CD4-positive, alpha-beta memory T cell (primary cell): ENCODE measurements around the gene EVC. TPM values are rescaled to one million over a fixed set of nuclear protein-coding genes. Genes with fewer than 3 reads are reported as not detected.

ENCODE experiments used
- CTCF ChIA-PET: fragments of 350-600 bp; sonication (Branson Sonifier 250); formaldehyde crosslinking; loops from one replicate; lab custom pipeline; 2021; ENCODE audit warnings: inconsistent platforms; ENCODE audit not compliant: partially characterized antibody; lab: Charles Lee
- POLR2A ChIA-PET: fragments of 350-600 bp; sonication (Branson Sonifier 250); formaldehyde crosslinking; loops from one replicate; lab custom pipeline; 2021; ENCODE audit not compliant: partially characterized antibody; lab: Charles Lee
- DNase-seq, 5 donors: peaks; one replicate each; pipeline versions ENCODE4 v3.0.0 to v3.0.0-alpha.2; 2020 to 2022; ENCODE audit warnings: mixed read lengths in 1 of 5
- H3K27ac ChIP-seq: one replicate; pipeline ENCODE4 v1.7.0; 2013; ENCODE audit warnings: low read depth, low read length
- H3K27me3 ChIP-seq: 2 replicates; pipeline ENCODE4 v1.7.0; 2013; ENCODE audit warnings: mild to moderate bottlenecking, low read length, moderate library complexity; ENCODE audit not compliant: insufficient read depth
- H3K36me3 ChIP-seq: 2 replicates; pipeline ENCODE4 v1.7.0; 2013; ENCODE audit warnings: mild to moderate bottlenecking, low read length, moderate library complexity; ENCODE audit not compliant: insufficient read depth
- H3K4me1 ChIP-seq: 2 replicates; pipeline ENCODE4 v1.7.0; 2013; ENCODE audit warnings: mild to moderate bottlenecking, low read length, moderate library complexity; ENCODE audit not compliant: insufficient read depth
- H3K4me3 ChIP-seq, 2 donors: one replicate each; pipeline ENCODE4 v1.7.0; 2013; ENCODE audit warnings: low read length in 2 of 2, mild to moderate bottlenecking in 1 of 2
- H3K9me3 ChIP-seq, 2 donors: one replicate each; pipeline ENCODE4 v1.7.0; 2013; ENCODE audit warnings: low read length in 2 of 2, control low read depth in 1 of 2; ENCODE audit not compliant: control insufficient read depth in 1 of 2
- H3K27ac Mint-ChIP-seq, 7 donors: one replicate each; pipeline ENCODE4 v1.8.0; 2020 to 2021; ENCODE audit warnings: mixed read lengths in 7 of 7, mild to moderate bottlenecking in 6 of 7, inconsistent platforms in 3 of 7, moderate library complexity in 3 of 7
- H3K27me3 Mint-ChIP-seq, 2 donors: one replicate each; pipeline ENCODE4 v1.8.0; 2020 to 2021; ENCODE audit warnings: mixed read lengths in 2 of 2
- H3K36me3 Mint-ChIP-seq, 2 donors: one replicate each; pipeline ENCODE4 v1.8.0; 2020 to 2021; ENCODE audit warnings: mixed read lengths in 2 of 2, inconsistent platforms in 1 of 2, mild to moderate bottlenecking in 1 of 2
- H3K4me1 Mint-ChIP-seq, 4 donors: one replicate each; pipeline ENCODE4 v1.8.0; 2020 to 2021; ENCODE audit warnings: mixed read lengths in 4 of 4, mild to moderate bottlenecking in 1 of 4
- H3K4me3 Mint-ChIP-seq, 8 donors: one replicate each; pipeline ENCODE4 v1.8.0; 2020 to 2021; ENCODE audit warnings: mixed read lengths in 8 of 8, mild to moderate bottlenecking in 7 of 8, moderate library complexity in 6 of 8, inconsistent platforms in 3 of 8
- H3K9me3 Mint-ChIP-seq, 8 donors: one replicate each; pipeline ENCODE4 v1.8.0; 2020 to 2021; ENCODE audit warnings: mixed read lengths in 8 of 8, mild to moderate bottlenecking in 5 of 8, inconsistent platforms in 3 of 8, moderate library complexity in 1 of 8
- intact Hi-C: fragments of 100-400 bp; cut with micrococcal nuclease; formaldehyde crosslinking; loops from one replicate; pipeline ENCODE4 v1.15.1; 2023
- polyA plus RNA-seq, 2 donors: library from polyadenylated mRNA; unstranded; fragments of 300-500 nt; fragmentation: Illumina TruSeq; gene quantifications; one replicate each; pipeline ENCODE4 v1.2.3, GENCODE V29; 2021
- total RNA-seq, 2 experiments: library from RNA; stranded (reverse); gene quantifications; one replicate each; pipeline ENCODE4 v1.2.3, GENCODE V29; 2021

EVC gene
- total and polyA plus RNA-seq, 4 experiments from 2014 or later, result 0.17 to 2.9 (median 2.1) TPM; not detected in 1

GRCh38 chr4:5700459-5700858 is 10.5 kb upstream of the EVC start:
- ChIA-PET CTCF (no interaction called here), POLR2A (no interaction called here)
- no peak for DNase-seq
- H3K27me3 Mint-ChIP-seq, result peaks cover 0 to 3% of the 10 kb centered on the region in 2 donors
- H3K4me1 Mint-ChIP-seq, result peaks cover 0 to 2% (median under 1%) of the 10 kb centered on the region in 4 donors
- intact Hi-C loops, result no loop called here
- H3K36me3 Mint-ChIP-seq, result no peaks in the 10 kb centered on the region
- no peaks in the 10 kb centered on the region for H3K36me3 ChIP-seq
- H3K27ac Mint-ChIP-seq, result no peak overlapping the region
- H3K27ac ChIP-seq, result no peak overlapping the region
- no peaks in the 10 kb centered on the region for H3K27me3 ChIP-seq
- H3K9me3 Mint-ChIP-seq, result peaks cover 0 to 18% (median 0%) of the 10 kb centered on the region in 8 donors
- H3K9me3 ChIP-seq, result no peaks in the 10 kb centered on the region
- no peak overlapping the region for H3K4me3 Mint-ChIP-seq
- no peak overlapping the region for H3K4me3 ChIP-seq
- no peaks in the 10 kb centered on the region for H3K4me1 ChIP-seq

DNA sequence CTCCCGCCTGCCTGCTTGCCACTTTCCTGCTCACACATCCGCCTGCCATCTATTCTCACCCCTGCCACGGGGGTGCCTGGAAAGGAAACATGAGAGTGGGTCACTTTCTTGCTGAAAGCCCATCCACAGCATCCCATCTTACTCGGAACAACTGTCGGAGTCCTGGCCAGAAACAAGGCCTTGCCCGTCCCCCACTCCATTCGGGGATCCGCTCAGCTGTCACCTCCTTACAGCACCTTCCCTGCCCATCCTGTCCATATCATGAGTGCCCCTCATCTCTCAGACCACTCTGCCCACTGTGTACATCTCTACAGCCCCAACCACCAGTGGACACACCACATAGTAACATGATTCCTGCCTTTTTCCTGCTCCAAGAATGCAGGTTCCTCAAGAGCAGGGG is 9.0 kb upstream of the EVC start:
- peaks cover 0 to 18% (median 2%) of the 10 kb centered on the region in 8 donors for H3K9me3 Mint-ChIP-seq
- Histone ChIP-seq H3K4me1 (no peaks in the 10 kb centered on the region), H3K4me3 (no peak overlapping the region), H3K27ac (no peak overlapping the region), H3K9me3 (no peaks in the 10 kb centered on the region), H3K36me3 (no peaks in the 10 kb centered on the region), H3K27me3 (no peaks in the 10 kb centered on the region)
- CTCF ChIA-PET, result no interaction called here
- peaks cover 3 to 5% of the 10 kb centered on the region in 2 donors for H3K27me3 Mint-ChIP-seq
- H3K4me1 Mint-ChIP-seq, result peaks cover 2 to 10% (median 6%) of the 10 kb centered on the region in 4 donors
- H3K4me3 Mint-ChIP-seq, result no peak overlapping the region
- no peak for DNase-seq
- H3K27ac Mint-ChIP-seq, result no peak overlapping the region
- POLR2A ChIA-PET, result no interaction called here
- intact Hi-C loops, result no loop called here
- H3K36me3 Mint-ChIP-seq, result no peaks in the 10 kb centered on the region

DNA sequence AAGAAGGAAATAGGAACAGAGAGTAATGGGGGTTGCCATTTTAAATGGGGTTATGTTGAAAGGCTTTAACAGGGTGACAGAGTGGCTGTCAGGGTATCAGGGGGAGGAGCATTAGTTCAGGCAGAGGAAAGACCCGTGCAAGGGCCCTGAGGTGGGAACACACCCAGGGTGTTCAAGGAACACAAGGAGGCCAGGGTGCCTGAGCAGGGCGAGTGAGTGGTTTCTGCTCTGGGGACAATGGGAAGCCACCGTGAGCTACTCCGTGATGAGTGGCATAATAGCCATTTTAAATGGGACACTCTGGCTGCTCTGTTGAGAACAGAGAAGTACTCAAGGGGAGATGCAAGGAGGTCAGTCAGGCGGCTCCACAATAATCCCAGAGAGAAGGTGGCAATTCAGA is 7.2 kb upstream of the EVC start:
- Mint-ChIP-seq H3K4me1 (peaks cover 5 to 20% (median 14%) of the 10 kb centered on the region in 4 donors), H3K27ac (peak overlapping the region in 1 of 7 donors; percentile 30), H3K27me3 (peaks cover 8 to 13% of the 10 kb centered on the region in 2 donors), H3K4me3 (no peak overlapping the region), H3K9me3 (peaks cover 0 to 18% (median 2%) of the 10 kb centered on the region in 8 donors), H3K36me3 (no peaks in the 10 kb centered on the region)
- DNase-seq, result no peak
- Histone ChIP-seq H3K27ac (no peak overlapping the region), H3K4me3 (no peak overlapping the region), H3K36me3 (no peaks in the 10 kb centered on the region), H3K9me3 (no peaks in the 10 kb centered on the region), H3K4me1 (peaks cover 5% of the 10 kb centered on the region), H3K27me3 (peaks cover 4% of the 10 kb centered on the region)
- ChIA-PET CTCF (no interaction called here), POLR2A (no interaction called here)
- intact Hi-C loops, result no loop called here

- peaks cover 4% of the 10 kb centered on the region for H3K27me3 ChIP-seq
- H3K4me3 ChIP-seq, result no peak overlapping the region
- no peak overlapping the region for H3K27ac ChIP-seq
- intact Hi-C loops, result no loop called here
- no peaks in the 10 kb centered on the region for H3K9me3 ChIP-seq
- no peaks in the 10 kb centered on the region for H3K36me3 Mint-ChIP-seq
- no peak overlapping the region for H3K4me3 Mint-ChIP-seq
- DNase-seq, result no peak
- peaks cover 5% of the 10 kb centered on the region for H3K4me1 ChIP-seq
- CTCF ChIA-PET, result no interaction called here
- peaks cover 0 to 18% (median 2%) of the 10 kb centered on the region in 8 donors for H3K9me3 Mint-ChIP-seq
- no peak overlapping the region for H3K27ac Mint-ChIP-seq
- POLR2A ChIA-PET, result no interaction called here
- no peaks in the 10 kb centered on the region for H3K36me3 ChIP-seq
- H3K27me3 Mint-ChIP-seq, result peaks cover 8 to 13% of the 10 kb centered on the region in 2 donors
- peaks cover 5 to 20% (median 14%) of the 10 kb centered on the region in 4 donors for H3K4me1 Mint-ChIP-seq
Measured at GRCh38 chr4:5704276-5704675, 6.7 kb upstream of the EVC start.

- no peak overlapping the region for H3K27ac ChIP-seq
- peaks cover 4% of the 10 kb centered on the region for H3K27me3 ChIP-seq
- peaks cover 9 to 24% of the 10 kb centered on the region in 2 donors for H3K27me3 Mint-ChIP-seq
- CTCF ChIA-PET, result no interaction called here
- H3K9me3 ChIP-seq, result no peaks in the 10 kb centered on the region
- no peaks in the 10 kb centered on the region for H3K36me3 ChIP-seq
- peaks cover 5% of the 10 kb centered on the region for H3K4me1 ChIP-seq
- POLR2A ChIA-PET, result no interaction called here
- intact Hi-C loops, result no loop called here
- DNase-seq, result no peak
- peaks cover 9 to 33% (median 20%) of the 10 kb centered on the region in 4 donors for H3K4me1 Mint-ChIP-seq
- no peak overlapping the region for H3K4me3 Mint-ChIP-seq
- no peak overlapping the region for H3K4me3 ChIP-seq
- H3K9me3 Mint-ChIP-seq, result peaks cover 0 to 18% (median 3%) of the 10 kb centered on the region in 8 donors
- peaks cover 0 to 2% of the 10 kb centered on the region in 2 donors for H3K36me3 Mint-ChIP-seq
- H3K27ac Mint-ChIP-seq, result peak overlapping the region in 1 of 7 donors; percentile 4
Measured at GRCh38 chr4:5705647-5706320, 5.2 kb upstream of the EVC start.

- H3K4me1 ChIP-seq, result peaks cover 5% of the 10 kb centered on the region
- H3K27ac Mint-ChIP-seq, result peak overlapping the region in 1 of 7 donors; percentile 5
- H3K27me3 Mint-ChIP-seq, result peaks cover 8 to 25% of the 10 kb centered on the region in 2 donors
- ChIA-PET CTCF (no interaction called here), POLR2A (no interaction called here)
- H3K4me3 ChIP-seq, result no peak overlapping the region
- intact Hi-C loops, result no loop called here
- no peak overlapping the region for H3K27ac ChIP-seq
- H3K27me3 ChIP-seq, result peaks cover 4% of the 10 kb centered on the region
- H3K36me3 Mint-ChIP-seq, result peaks cover 0 to 2% of the 10 kb centered on the region in 2 donors
- H3K36me3 ChIP-seq, result no peaks in the 10 kb centered on the region
- no peaks in the 10 kb centered on the region for H3K9me3 ChIP-seq
- DNase-seq, result no peak
- peak overlapping the region in 3 of 8 donors; percentile 24 to 79 (median 70) for H3K4me3 Mint-ChIP-seq
- H3K4me1 Mint-ChIP-seq, result peaks cover 9 to 35% (median 20%) of the 10 kb centered on the region in 4 donors
- peaks cover 0 to 13% (median 3%) of the 10 kb centered on the region in 8 donors for H3K9me3 Mint-ChIP-seq
Measured at GRCh38 chr4:5706486-5707290, 4.3 kb upstream of the EVC start.

- peak overlapping the region in 1 of 2 donors; percentile 11 for H3K4me3 ChIP-seq
- Mint-ChIP-seq H3K27me3 (peaks cover 11 to 26% of the 10 kb centered on the region in 2 donors), H3K27ac (peak overlapping the region in 2 of 7 donors; percentile 27 to 68), H3K36me3 (peaks cover 0 to 2% of the 10 kb centered on the region in 2 donors), H3K4me1 (peaks cover 11 to 42% (median 25%) of the 10 kb centered on the region in 4 donors), H3K9me3 (peaks cover 0 to 8% (median 3%) of the 10 kb centered on the region in 8 donors), H3K4me3 (peak overlapping the region in 6 of 8 donors; percentile 35 to 79 (median 60))
- ChIA-PET POLR2A (no interaction called here), CTCF (no interaction called here)
- H3K27me3 ChIP-seq, result peaks cover 4% of the 10 kb centered on the region
- no peak overlapping the region for H3K27ac ChIP-seq
- peaks cover 5% of the 10 kb centered on the region for H3K4me1 ChIP-seq
- H3K36me3 ChIP-seq, result no peaks in the 10 kb centered on the region
- intact Hi-C loops, result no loop called here
- no peaks in the 10 kb centered on the region for H3K9me3 ChIP-seq
- DNase-seq, result no peak
Measured at GRCh38 chr4:5707366-5707765, 3.6 kb upstream of the EVC start.
